ENCODE results near the gene VTN.

Gene VTN

GRCh38 chr17:28370035-28370743 lies at the start of gene VTN:
Gene VTN (minus strand): TSS chr17:28370307. CDS start chr17:28370203, 104 bp downstream.
- no peak for DNase-seq

GRCh38 chr17:28416703-28417311 lies 46.7 kb upstream of the VTN start:
- peak; percentile 57 for DNase-seq

GRCh38 chr17:28415886-28416285 lies 45.8 kb upstream of the VTN start:
- DNase-seq = no peak

- no peak for DNase-seq
Observed at GRCh38 chr17:28413804-28414203, 43.7 kb upstream of the VTN start.

GRCh38 chr17:28412099-28412498 lies 42.0 kb upstream of the VTN start:
- no peak for DNase-seq

GRCh38 chr17:28407974-28408306 lies 37.8 kb upstream of the VTN start:
- no peak for DNase-seq

- DNase-seq = no peak
Observed at GRCh38 chr17:28407130-28407973, 37.2 kb upstream of the VTN start.

- peak; percentile 30 for DNase-seq
Observed at GRCh38 chr17:28406473-28406814, 36.3 kb upstream of the VTN start.

GRCh38 chr17:28405632-28406472 lies 35.7 kb upstream of the VTN start, which contains the start of gene SLC46A1:
Gene SLC46A1 (minus strand): TSS chr17:28406212. CDS start chr17:28406114, 98 bp downstream.
- peak; percentile 54 for DNase-seq

- DNase-seq = no peak
Observed at GRCh38 chr17:28404812-28405570, 34.9 kb upstream of the VTN start.

- DNase-seq = no peak
Observed at GRCh38 chr17:28404461-28404811, 34.3 kb upstream of the VTN start.

- no peak for DNase-seq
Observed at GRCh38 chr17:28404007-28404406, 33.9 kb upstream of the VTN start.

GRCh38 chr17:28402844-28403243 lies 32.7 kb upstream of the VTN start:
- no peak for DNase-seq

GRCh38 chr17:28402224-28402630 lies 32.1 kb upstream of the VTN start:
- DNase-seq = no peak

- no peak for DNase-seq
Observed at GRCh38 chr17:28399808-28400207, 29.7 kb upstream of the VTN start.

GRCh38 chr17:28398280-28398981 lies 28.3 kb upstream of the VTN start:
- no peak for DNase-seq

GRCh38 chr17:28397687-28398279 lies 27.7 kb upstream of the VTN start:
- DNase-seq = no peak

- DNase-seq = no peak
Observed at GRCh38 chr17:28397275-28397674, 27.2 kb upstream of the VTN start.

- DNase-seq = no peak
Observed at GRCh38 chr17:28396635-28397239, 26.6 kb upstream of the VTN start.

- no peak for DNase-seq
Observed at GRCh38 chr17:28395968-28396367, 25.9 kb upstream of the VTN start.

GRCh38 chr17:28395426-28395825 lies 25.3 kb upstream of the VTN start:
- DNase-seq = no peak

All from NCI-H774 (cell line).